Neuronal stem cell (in vitro differentiated cells): ENCODE results near the gene SCAMP2.
A peak's percentile ranks its signal among the peaks of the same experiment; 100 is the strongest.

Experiments
- DNase-seq: peaks from one replicate; pipeline ENCODE4 v3.0.0-alpha.2; 2013; ENCODE audit warnings: low spot score
- H2AFZ ChIP-seq: one replicate; pipeline ENCODE4 v1.6.1; 2013; ENCODE audit warnings: mild to moderate bottlenecking, low read length, inconsistent platforms
- H2AK5ac ChIP-seq: 2 replicates; pipeline ENCODE4 v1.6.1; 2013; ENCODE audit warnings: low read depth, mild to moderate bottlenecking, inconsistent platforms, low read length, moderate library complexity, mixed read lengths
- H2BK120ac ChIP-seq: 2 replicates; pipeline ENCODE4 v1.6.1; 2013; ENCODE audit warnings: low read depth, mild to moderate bottlenecking, inconsistent platforms, low read length, moderate library complexity, mixed read lengths
- H2BK12ac ChIP-seq: one replicate; pipeline ENCODE4 v1.6.1; 2013; ENCODE audit warnings: low read length, inconsistent platforms
- H2BK15ac ChIP-seq: 2 replicates; pipeline ENCODE4 v1.6.1; 2013; ENCODE audit warnings: mild to moderate bottlenecking, low read length, inconsistent platforms, mixed read lengths
- H2BK5ac ChIP-seq: one replicate; pipeline ENCODE4 v1.6.1; 2013; ENCODE audit warnings: inconsistent platforms, mild to moderate bottlenecking, low read length, moderate library complexity
- H3K14ac ChIP-seq: one replicate; pipeline ENCODE4 v1.6.1; 2013; ENCODE audit warnings: low read length, inconsistent platforms
- H3K18ac ChIP-seq: 2 replicates; pipeline ENCODE4 v1.6.1; 2013; ENCODE audit warnings: low read length, inconsistent platforms
- H3K23ac ChIP-seq: 2 replicates; pipeline ENCODE4 v1.6.1; 2013; ENCODE audit warnings: low read depth, mild to moderate bottlenecking, mixed read lengths, low read length, inconsistent platforms; ENCODE audit not compliant: poor library complexity
- H3K27ac ChIP-seq: replicated peaks from 3 replicates; pipeline ENCODE4 v1.5.1; 2013; ENCODE audit warnings: low read length, inconsistent platforms
- H3K27me3 ChIP-seq, 3 experiments: 2 replicates each; pipeline ENCODE4 v1.6.1; 2013; ENCODE audit warnings: low read length in 3 of 3, mild to moderate bottlenecking in 2 of 3, inconsistent platforms in 1 of 3, low read depth in 1 of 3, mixed read lengths in 1 of 3, moderate library complexity in 1 of 3; ENCODE audit not compliant: control insufficient read depth in 3 of 3, insufficient read depth in 3 of 3
- H3K36me3 ChIP-seq, 2 donors: replicated peaks in 1 of 2; 2 replicates each; pipeline ENCODE4 v1.6.1; 2013; ENCODE audit warnings: low read length in 2 of 2; ENCODE audit not compliant: control insufficient read depth in 2 of 2, insufficient read depth in 2 of 2
- H3K4ac ChIP-seq: 2 replicates; pipeline ENCODE4 v1.6.1; 2013; ENCODE audit warnings: inconsistent platforms, mild to moderate bottlenecking, low read length, moderate library complexity
- H3K4me1 ChIP-seq, 2 donors: 1 replicate in 1 of 2; 2 replicates in 1 of 2; pipeline ENCODE4 v1.6.1; 2013; ENCODE audit warnings: low read length in 2 of 2, low read depth in 1 of 2; ENCODE audit not compliant: control insufficient read depth in 2 of 2, insufficient read depth in 1 of 2
- H3K4me2 ChIP-seq: one replicate; pipeline ENCODE4 v1.6.1; 2013; ENCODE audit warnings: mild to moderate bottlenecking, low read length, inconsistent platforms; ENCODE audit not compliant: insufficient read depth, poor library complexity, severe bottlenecking
- H3K4me3 ChIP-seq, 2 donors: 2 replicates each; pipeline ENCODE4 v1.5.1; 2013; ENCODE audit warnings: low read length in 2 of 2, mild to moderate bottlenecking in 2 of 2, inconsistent platforms in 1 of 2, moderate library complexity in 1 of 2
- H3K79me1 ChIP-seq: one replicate; pipeline ENCODE4 v1.6.1; 2013; ENCODE audit warnings: low read depth, mild to moderate bottlenecking, inconsistent platforms, low read length, moderate library complexity
- H3K9ac ChIP-seq: one replicate; pipeline ENCODE4 v1.6.1; 2013; ENCODE audit warnings: mild to moderate bottlenecking, low read depth, low read length, inconsistent platforms; ENCODE audit not compliant: poor library complexity
- H3K9me3 ChIP-seq, 2 donors: replicated peaks in 1 of 2; 2 replicates each; pipeline versions ENCODE3 to v1.6.1; 2013; ENCODE audit warnings: low read length in 2 of 2, mild to moderate bottlenecking in 2 of 2, inconsistent platforms in 1 of 2, low read depth in 1 of 2, mixed read lengths in 1 of 2, moderate library complexity in 1 of 2; ENCODE audit not compliant: control insufficient read depth in 2 of 2, insufficient read depth in 1 of 2
- H4K8ac ChIP-seq: one replicate; pipeline ENCODE4 v1.6.1; 2013; ENCODE audit warnings: low read depth, mild to moderate bottlenecking, inconsistent platforms, low read length, moderate library complexity
- H4K91ac ChIP-seq: one replicate; pipeline ENCODE4 v1.6.1; 2013; ENCODE audit warnings: low read length, low read depth, mild to moderate bottlenecking, inconsistent platforms; ENCODE audit not compliant: poor library complexity
- WGBS, 2 donors: extraction: QIAGEN DNeasy Blood & Tissue Kit; methylation state at CpG; one replicate each; pipeline ENCODE4 v1.1.7; 2013; ENCODE audit warnings: missing lambda C conversion rate in 2 of 2, mixed read lengths in 1 of 2; ENCODE audit not compliant: insufficient read length in 2 of 2, insufficient replicate concordance in 1 of 2; ENCODE audit errors: extremely low coverage in 2 of 2; 5-methylcytosine and 5-hydroxymethylcytosine counted together

The SCAMP2 gene

GRCh38 chr15:74882528-74882927, 9.4 kb upstream of the SCAMP2 start:
- H3K14ac ChIP-seq = no peak overlapping the region
- WGBS, 2 donors = no CpG with 5 or more reads among the region's 6 CpGs
- H4K8ac ChIP-seq = no peak overlapping the region
- no peaks in the 10 kb centered on the region for H3K36me3 ChIP-seq
- H3K27me3 ChIP-seq = no peaks in the 10 kb centered on the region
- H3K79me1 ChIP-seq = no peaks in the 10 kb centered on the region
- H2BK12ac ChIP-seq = no peak overlapping the region
- no peak for DNase-seq
- peak overlapping the region; percentile 41 for H3K18ac ChIP-seq
- peak overlapping the region; percentile 24 for H4K91ac ChIP-seq
- H2BK15ac ChIP-seq = peak overlapping the region; percentile 58
- no peak overlapping the region for H2BK120ac ChIP-seq
- peaks cover 6 to 11% of the 10 kb centered on the region in 2 donors for H3K9me3 ChIP-seq
- H3K4me1 ChIP-seq = no peaks in the 10 kb centered on the region
- no peak overlapping the region for H3K9ac ChIP-seq
- no peak overlapping the region for H3K4me2 ChIP-seq
- H3K4me3 ChIP-seq = no peak overlapping the region
- no peak overlapping the region for H3K27ac ChIP-seq
- H3K4ac ChIP-seq = no peak overlapping the region
- H2AFZ ChIP-seq = no peak overlapping the region
- H2BK5ac ChIP-seq = no peak overlapping the region
- H2AK5ac ChIP-seq = no peak overlapping the region
- no peak overlapping the region for H3K23ac ChIP-seq

- H2AFZ ChIP-seq = no peak overlapping the region
- no peak overlapping the region for H3K23ac ChIP-seq
- H3K4ac ChIP-seq = no peak overlapping the region
- no peak overlapping the region for H3K4me2 ChIP-seq
- no peak overlapping the region for H3K4me3 ChIP-seq
- H3K9me3 ChIP-seq = peaks cover 7 to 11% of the 10 kb centered on the region in 2 donors
- H3K9ac ChIP-seq = no peak overlapping the region
- no peaks in the 10 kb centered on the region for H3K36me3 ChIP-seq
- H2BK15ac ChIP-seq = no peak overlapping the region
- no peaks in the 10 kb centered on the region for H3K79me1 ChIP-seq
- no peak overlapping the region for H3K27ac ChIP-seq
- no peak overlapping the region for H2BK12ac ChIP-seq
- no peak overlapping the region for H3K14ac ChIP-seq
- H2BK5ac ChIP-seq = no peak overlapping the region
- no CpG with 5 or more reads among the region's 4 CpGs for whole genome bisulfite sequencing, 2 donors
- H2AK5ac ChIP-seq = no peak overlapping the region
- H4K91ac ChIP-seq = no peak overlapping the region
- peaks cover 0 to 6% (median 0%) of the 10 kb centered on the region in 3 experiments for H3K27me3 ChIP-seq
- H3K4me1 ChIP-seq = peaks cover 2 to 4% of the 10 kb centered on the region in 2 donors
- no peak for DNase-seq
- no peak overlapping the region for H2BK120ac ChIP-seq
- H4K8ac ChIP-seq = no peak overlapping the region
- no peak overlapping the region for H3K18ac ChIP-seq
These were observed 5.1 kb upstream of the SCAMP2 start for GRCh38 chr15:74878273-74878672.

- peak overlapping the region; percentile 76 for H3K18ac ChIP-seq
- H3K4me3 ChIP-seq = peak overlapping the region; percentile 55 to 66
- no peak for DNase-seq
- peaks cover 0 to 6% (median 0%) of the 10 kb centered on the region in 3 experiments for H3K27me3 ChIP-seq
- H2BK5ac ChIP-seq = no peak overlapping the region
- H2BK12ac ChIP-seq = no peak overlapping the region
- peaks cover 3 to 4% of the 10 kb centered on the region in 2 donors for H3K4me1 ChIP-seq
- peak overlapping the region; percentile 71 for H3K4me2 ChIP-seq
- H2BK120ac ChIP-seq = no peak overlapping the region
- H3K14ac ChIP-seq = no peak overlapping the region
- no peak overlapping the region for H3K4ac ChIP-seq
- WGBS, 2 donors = no CpG with 5 or more reads among the region's 16 CpGs
- H3K36me3 ChIP-seq = peaks cover 2 to 16% of the 10 kb centered on the region in 2 donors
- H3K9ac ChIP-seq = peak overlapping the region; percentile 55
- no peak overlapping the region for H3K23ac ChIP-seq
- H3K79me1 ChIP-seq = peaks cover 4% of the 10 kb centered on the region
- peak overlapping the region; percentile 92 for H2AFZ ChIP-seq
- H4K8ac ChIP-seq = no peak overlapping the region
- H2BK15ac ChIP-seq = no peak overlapping the region
- H3K27ac ChIP-seq = no peak overlapping the region
- no peak overlapping the region for H2AK5ac ChIP-seq
- no peak overlapping the region for H4K91ac ChIP-seq
- H3K9me3 ChIP-seq = peaks cover 0 to 1% of the 10 kb centered on the region in 2 donors
These were observed 725 bp upstream of the SCAMP2 start for GRCh38 chr15:74873756-74874424.

- Histone ChIP-seq H3K4me2 (peak overlapping the region; percentile 55), H4K91ac (no peak overlapping the region), H3K9ac (peak overlapping the region; percentile 60), H3K4me3 (peak overlapping the region; percentile 55 to 91), H4K8ac (no peak overlapping the region), H3K4ac (no peak overlapping the region), H3K9me3 (peaks cover 1 to 10% of the 10 kb centered on the region in 2 donors), H2BK12ac (no peak overlapping the region), H3K23ac (no peak overlapping the region), H3K79me1 (peaks cover 4% of the 10 kb centered on the region), H3K36me3 (peaks cover 7 to 29% of the 10 kb centered on the region in 2 donors), H3K4me1 (peaks cover 3 to 4% of the 10 kb centered on the region in 2 donors), H3K27ac (no peak overlapping the region), H2BK120ac (no peak overlapping the region), H2AK5ac (no peak overlapping the region), H2BK5ac (no peak overlapping the region), H3K14ac (no peak overlapping the region), H3K27me3 (peaks cover 0 to 6% (median 0%) of the 10 kb centered on the region in 3 experiments), H3K18ac (no peak overlapping the region), H2BK15ac (no peak overlapping the region), H2AFZ (peak overlapping the region; percentile 94)
- WGBS, 2 donors = no CpG with 5 or more reads among the region's 11 CpGs
- no peak for DNase-seq
These were observed 496 bp downstream of the SCAMP2 start for GRCh38 chr15:74872702-74873035.
